Ectodermal cell (in vitro differentiated cells): Measurements from ENCODE around the gene ALDH1A3.

Experiments used
- H3K27ac ChIP-seq: 2 replicates; pipeline ENCODE4 v1.7.0; 2013; ENCODE audit warnings: mild to moderate bottlenecking, low read depth, low read length; ENCODE audit not compliant: insufficient read depth, poor library complexity, severe bottlenecking
- H3K27me3 ChIP-seq: 2 replicates; pipeline ENCODE4 v1.7.0; 2013; ENCODE audit warnings: mild to moderate bottlenecking, low read length; ENCODE audit not compliant: insufficient read depth, control insufficient read depth, poor library complexity, severe bottlenecking
- H3K36me3 ChIP-seq: one replicate; pipeline ENCODE4 v1.7.0; 2013; ENCODE audit warnings: low read length; ENCODE audit not compliant: control insufficient read depth, insufficient read depth
- H3K4me1 ChIP-seq: one replicate; pipeline ENCODE4 v1.7.0; 2013; ENCODE audit warnings: low read length; ENCODE audit not compliant: control insufficient read depth, insufficient read depth
- H3K4me3 ChIP-seq: 2 replicates; pipeline ENCODE4 v1.7.0; 2013; ENCODE audit warnings: low read depth, low read length, control low read depth; ENCODE audit not compliant: insufficient read depth
- H3K9me3 ChIP-seq: 2 replicates; pipeline ENCODE4 v1.7.0; 2013; ENCODE audit warnings: mild to moderate bottlenecking, low read length, moderate library complexity; ENCODE audit not compliant: control insufficient read depth
- WGBS, 2 experiments: methylation state at CpG; one replicate each; pipeline ENCODE4 v1.1.7; 2013; ENCODE audit warnings: missing lambda C conversion rate in 2 of 2; 5-methylcytosine and 5-hydroxymethylcytosine counted together

Gene ALDH1A3

DNA sequence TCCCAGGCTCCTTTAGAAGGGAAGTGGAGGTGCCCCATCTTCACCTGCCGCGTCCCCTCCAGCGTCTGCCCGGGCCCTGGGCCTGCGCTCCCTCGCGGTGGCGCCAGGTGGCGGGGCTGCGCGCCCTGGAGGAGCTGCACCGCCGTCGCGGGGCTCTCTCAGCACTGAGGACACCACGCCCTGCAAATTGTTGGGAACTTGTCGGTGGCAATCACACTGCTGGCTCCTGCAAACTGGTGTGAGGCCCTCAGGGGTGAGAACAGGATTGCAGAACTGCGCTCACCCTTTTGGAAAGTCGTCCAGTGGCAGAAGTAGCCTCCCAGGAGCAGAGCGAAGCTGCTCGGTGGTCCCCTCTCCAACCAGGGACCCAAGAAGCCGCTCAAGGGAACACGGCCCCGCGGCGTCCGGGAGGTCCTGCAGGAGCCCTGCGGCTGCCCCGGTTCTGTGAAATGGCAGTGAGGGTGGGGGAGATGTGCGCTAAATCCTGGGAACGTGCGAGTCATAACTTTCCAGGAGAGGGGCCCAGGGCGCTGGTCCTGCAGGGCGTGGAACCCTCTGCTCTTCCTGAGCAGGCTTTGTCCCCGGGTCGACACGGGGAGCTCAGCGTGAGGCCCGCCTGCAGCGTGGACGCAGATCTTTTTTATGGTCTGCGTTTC is 38.5 kb downstream of the ALDH1A3 start:
- H3K4me1 ChIP-seq = peaks cover 5% of the 10 kb centered on the region
- no peak overlapping the region for H3K27ac ChIP-seq
- no peaks in the 10 kb centered on the region for H3K9me3 ChIP-seq
- H3K4me3 ChIP-seq = no peak overlapping the region
- no peaks in the 10 kb centered on the region for H3K36me3 ChIP-seq
- WGBS, 2 experiments = 3 to 4% methylated on average over 41 of the region's 42 CpGs
- peaks cover 66% of the 10 kb centered on the region for H3K27me3 ChIP-seq

DNA sequence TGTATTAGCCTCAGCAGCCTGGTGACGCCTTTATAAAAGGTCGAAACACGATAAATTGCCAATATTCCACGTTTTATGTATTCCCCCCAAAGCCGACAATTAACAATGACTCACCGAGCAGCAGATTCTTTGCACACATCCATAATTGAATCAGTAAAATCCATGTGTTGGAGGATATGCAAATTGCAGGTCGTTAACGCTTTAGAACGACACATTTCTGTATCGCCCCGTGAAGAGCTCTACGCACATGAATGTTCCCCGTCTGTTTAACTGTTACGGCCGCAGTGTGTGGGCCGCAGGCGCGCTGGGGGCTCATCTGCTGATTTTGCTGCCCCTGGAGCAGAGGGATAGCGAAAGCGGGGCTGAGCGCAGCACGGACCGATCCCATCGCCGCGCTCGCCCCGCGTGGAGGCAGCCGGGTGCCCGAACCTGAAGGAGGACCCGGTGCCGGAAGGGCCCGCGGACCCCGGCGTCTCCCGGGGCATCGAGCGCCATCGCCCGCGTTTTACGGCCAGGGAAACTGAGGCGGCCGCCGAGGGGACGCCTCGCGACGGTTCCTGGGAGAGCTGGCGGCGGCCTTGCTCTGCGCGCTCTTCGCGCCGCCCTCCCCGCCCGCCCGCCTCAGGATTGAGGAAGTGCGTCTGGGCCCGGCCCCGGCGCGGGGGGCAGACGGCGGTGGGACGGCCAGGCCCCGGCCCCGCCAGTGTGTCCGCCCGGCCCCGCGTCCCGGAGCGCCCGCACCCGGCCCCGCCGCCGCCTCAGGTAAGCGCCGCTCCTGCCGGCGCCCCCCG is 39.3 kb downstream of the ALDH1A3 start, which contains the start of gene LRRK1:
LRRK1 (plus strand) TSS at position 668 of the 791 bp plus-strand sequence. CDS start 5,276 bp downstream, outside the sequence.
- no peaks in the 10 kb centered on the region for H3K36me3 ChIP-seq
- H3K27me3 ChIP-seq = peaks cover 70% of the 10 kb centered on the region
- peak within 1 kb of the TSS; percentile 33 for H3K4me3 ChIP-seq
- WGBS, 2 experiments = 2% methylated on average over 87 of the region's 87 CpGs
- H3K9me3 ChIP-seq = no peaks in the 10 kb centered on the region
- peaks cover 5% of the 10 kb centered on the region for H3K4me1 ChIP-seq
- no peak within 1 kb of the TSS for H3K27ac ChIP-seq

DNA sequence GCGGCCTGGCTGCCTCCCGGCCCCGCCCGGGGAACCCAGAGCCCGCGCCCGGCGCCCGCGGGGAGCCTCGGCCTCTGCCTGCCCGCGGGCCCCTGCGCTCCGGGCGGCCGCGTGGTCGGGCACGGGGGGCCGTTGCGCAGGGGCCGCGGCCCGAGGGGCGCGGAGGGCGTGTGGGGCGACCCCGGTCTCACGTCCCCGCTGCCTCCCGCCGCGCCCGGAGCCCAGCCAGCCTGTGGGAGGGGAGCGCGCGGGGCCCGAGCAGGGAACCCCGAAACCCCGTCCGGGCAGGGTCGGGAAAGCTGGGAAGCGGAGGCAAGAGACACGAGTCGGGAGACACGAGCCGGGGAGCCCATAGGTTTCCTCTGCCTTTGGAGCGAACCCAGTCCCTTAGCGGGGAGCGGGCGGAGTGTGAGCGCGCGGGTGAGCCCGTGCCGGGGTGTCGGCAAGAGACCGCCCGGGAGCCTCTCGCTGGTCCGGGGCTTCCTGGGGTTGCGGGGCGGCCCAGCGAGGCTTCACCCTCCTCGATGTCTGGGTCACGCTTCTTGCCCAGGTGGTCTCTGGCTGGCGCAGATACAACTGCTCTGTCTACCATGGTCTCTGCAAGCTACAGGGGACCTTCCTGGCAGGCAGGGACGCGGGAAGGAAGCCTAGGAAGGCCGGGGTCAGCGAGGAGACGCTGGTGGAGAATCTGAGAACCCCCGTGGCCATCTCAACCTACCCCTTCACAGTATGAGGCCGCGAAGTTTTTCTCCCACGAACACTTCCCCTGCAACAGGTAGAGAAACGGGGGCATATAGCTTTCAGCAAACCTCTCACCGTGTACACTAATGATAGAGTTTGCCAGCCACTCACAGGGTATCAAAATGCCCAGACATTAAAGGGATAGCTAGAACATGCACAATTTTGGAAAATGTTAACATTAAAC is 40.1 kb downstream of the ALDH1A3 start:
- no peaks in the 10 kb centered on the region for H3K36me3 ChIP-seq
- H3K4me3 ChIP-seq = peak overlapping the region; percentile 22
- H3K4me1 ChIP-seq = peaks cover 5% of the 10 kb centered on the region
- H3K27me3 ChIP-seq = peaks cover 72% of the 10 kb centered on the region
- H3K9me3 ChIP-seq = no peaks in the 10 kb centered on the region
- H3K27ac ChIP-seq = no peak overlapping the region
- WGBS, 2 experiments = 4 to 5% methylated on average over 80 of the region's 80 CpGs

DNA sequence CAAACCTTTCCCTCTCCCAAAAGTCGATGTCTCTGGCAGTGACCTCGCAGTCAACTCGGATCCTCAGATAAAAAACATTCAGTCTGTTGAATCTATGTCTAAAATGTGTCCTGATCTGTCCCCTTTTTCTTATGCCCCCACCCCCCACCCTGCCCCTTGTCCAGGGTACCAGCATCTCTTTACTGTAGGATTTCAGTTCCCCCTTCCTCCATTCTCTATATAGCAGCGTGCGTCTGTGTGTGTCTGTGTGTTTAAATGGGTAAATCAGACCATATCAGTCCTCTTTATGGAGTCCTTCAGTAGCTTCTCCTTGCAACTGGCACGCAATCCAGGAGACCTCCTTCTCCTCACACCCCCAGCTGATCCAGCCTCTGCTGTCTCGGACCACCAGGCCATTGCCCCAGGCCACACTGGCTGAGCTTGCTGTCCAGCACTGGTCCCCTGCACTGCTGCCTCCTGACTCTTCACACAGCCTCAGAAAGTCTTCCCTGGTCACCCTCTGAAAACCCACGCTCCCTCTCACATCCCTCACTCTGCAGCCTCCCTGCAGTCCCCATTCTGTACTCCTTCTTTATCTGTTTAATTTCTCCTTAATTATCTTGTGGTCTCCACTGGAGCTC is 41.0 kb downstream of the ALDH1A3 start:
- H3K27me3 ChIP-seq = peaks cover 72% of the 10 kb centered on the region
- H3K4me1 ChIP-seq = peaks cover 5% of the 10 kb centered on the region
- H3K9me3 ChIP-seq = no peaks in the 10 kb centered on the region
- no peaks in the 10 kb centered on the region for H3K36me3 ChIP-seq
- 84 to 92% methylated on average over 8 of the region's 8 CpGs for WGBS, 2 experiments
- no peak overlapping the region for H3K4me3 ChIP-seq
- no peak overlapping the region for H3K27ac ChIP-seq

DNA sequence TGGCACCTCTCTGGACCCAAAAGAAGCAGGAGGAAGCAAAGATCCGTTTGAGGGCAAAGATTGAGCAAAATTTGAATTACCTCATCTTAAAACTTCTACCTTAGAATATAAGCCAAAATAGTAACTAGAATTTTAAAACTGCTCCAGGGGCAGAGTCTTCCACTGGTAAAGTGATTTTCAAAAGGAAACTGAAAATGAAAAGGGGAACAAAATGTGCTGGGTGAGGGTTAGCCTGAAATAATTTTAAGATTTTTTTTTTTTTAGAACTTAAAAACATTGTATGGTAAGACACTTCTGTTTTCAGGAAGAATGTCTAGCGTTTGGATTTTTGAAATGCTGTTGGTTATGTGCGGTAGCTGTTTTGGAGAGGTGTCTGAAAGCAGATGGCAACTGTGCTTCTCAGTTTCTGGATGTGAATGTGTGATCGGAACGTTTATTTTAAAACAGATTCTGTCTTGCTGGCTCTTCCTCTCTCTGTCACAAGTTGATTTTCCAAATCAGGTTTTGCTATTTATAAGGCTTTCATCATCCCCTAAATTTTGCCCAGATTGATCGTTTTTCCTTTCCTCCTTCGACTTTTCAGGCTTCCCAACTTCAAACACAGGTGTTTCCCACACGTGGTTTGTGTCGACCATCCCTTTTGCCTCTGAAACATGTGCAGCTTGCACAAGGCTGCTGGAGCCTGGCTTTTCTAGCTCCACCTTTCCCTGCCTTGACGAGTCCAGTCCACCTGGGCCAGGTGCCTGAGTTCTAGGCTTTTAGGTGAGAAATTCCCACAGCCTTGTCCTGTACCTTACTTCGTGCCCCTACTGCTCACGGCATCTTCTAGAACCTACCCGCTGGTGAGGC is 42.8 kb downstream of the ALDH1A3 start:
- Histone ChIP-seq H3K27ac (no peak overlapping the region), H3K27me3 (peaks cover 61% of the 10 kb centered on the region), H3K36me3 (no peaks in the 10 kb centered on the region), H3K4me1 (peaks cover 5% of the 10 kb centered on the region), H3K4me3 (no peak overlapping the region), H3K9me3 (no peaks in the 10 kb centered on the region)
- 89 to 92% methylated on average over 13 of the region's 13 CpGs for WGBS, 2 experiments

DNA sequence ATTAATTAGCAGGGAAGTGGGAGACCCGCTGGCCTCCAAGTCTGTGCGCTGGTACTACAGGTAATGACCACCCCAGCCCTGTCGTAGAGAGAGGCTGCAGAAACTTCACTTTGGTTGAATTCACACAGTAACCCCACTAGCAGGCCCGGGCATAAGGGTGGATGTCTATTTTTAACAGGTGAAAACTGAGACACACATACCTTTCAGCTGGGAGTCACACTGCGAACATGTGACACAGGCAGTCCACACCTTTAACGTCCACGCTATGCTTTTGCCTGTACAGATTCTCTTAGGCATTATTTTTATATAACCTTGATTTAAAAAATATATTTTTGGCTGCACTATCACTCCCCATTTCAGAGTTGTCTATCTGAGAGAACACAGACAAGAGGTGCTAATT is 43.4 kb downstream of the ALDH1A3 start:
- peaks cover 55% of the 10 kb centered on the region for H3K27me3 ChIP-seq

DNA sequence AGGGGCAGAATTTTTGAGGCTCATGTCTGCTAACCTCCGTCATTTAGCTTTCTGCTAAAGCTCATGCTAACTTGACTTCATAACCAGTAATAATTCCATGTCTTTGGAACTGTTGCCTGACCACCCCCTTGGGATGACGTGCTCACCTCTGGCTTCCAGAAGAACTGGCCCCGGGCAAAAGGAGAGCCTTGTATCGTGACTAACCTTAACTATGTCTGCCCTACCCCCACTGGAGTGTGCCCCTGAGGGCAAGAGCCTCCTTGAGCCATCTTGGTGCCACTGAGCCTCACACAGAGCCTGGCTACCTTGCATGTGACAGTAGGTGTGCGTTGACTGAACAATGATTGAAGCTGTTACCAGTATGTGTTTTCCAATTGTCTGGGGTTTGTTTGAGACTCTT is 44.3 kb downstream of the ALDH1A3 start:
- Histone ChIP-seq H3K27me3 (peaks cover 47% of the 10 kb centered on the region), H3K4me3 (no peak overlapping the region), H3K4me1 (peaks cover 5% of the 10 kb centered on the region), H3K36me3 (no peaks in the 10 kb centered on the region), H3K27ac (no peak overlapping the region), H3K9me3 (no peaks in the 10 kb centered on the region)
- 89 to 92% methylated on average over 5 of the region's 5 CpGs for WGBS, 2 experiments

More for the DNA sequence above, 43.4 kb downstream of the ALDH1A3 start:
- Histone ChIP-seq H3K36me3 (no peaks in the 10 kb centered on the region), H3K4me1 (peaks cover 5% of the 10 kb centered on the region), H3K27ac (no peak overlapping the region), H3K9me3 (no peaks in the 10 kb centered on the region), H3K4me3 (no peak overlapping the region)
- 91% methylated on average over 5 to 7 of the region's 7 CpGs for WGBS, 2 experiments

DNA sequence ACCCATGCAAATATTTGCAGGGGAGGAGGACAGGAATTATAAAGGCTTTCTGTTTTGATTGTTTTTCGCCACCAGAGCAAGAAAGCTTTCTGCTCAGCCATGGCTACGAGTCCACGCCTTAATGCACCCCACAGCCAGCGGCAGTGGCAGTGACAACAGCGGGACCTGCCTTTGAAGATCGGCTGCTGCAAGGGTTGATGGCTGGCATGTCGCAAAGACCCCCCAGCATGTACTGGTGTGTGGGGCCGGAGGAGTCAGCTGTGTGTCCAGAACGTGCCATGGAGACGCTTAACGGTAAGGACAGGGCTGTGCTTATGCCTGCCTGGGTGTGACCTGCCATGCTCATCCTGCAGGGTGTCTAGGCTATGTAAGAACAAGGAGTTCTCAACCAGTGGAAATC is 44.8 kb downstream of the ALDH1A3 start:
- Histone ChIP-seq H3K36me3 (no peaks in the 10 kb centered on the region), H3K9me3 (no peaks in the 10 kb centered on the region), H3K27me3 (peaks cover 42% of the 10 kb centered on the region), H3K4me1 (peaks cover 6% of the 10 kb centered on the region), H3K27ac (no peak overlapping the region), H3K4me3 (no peak overlapping the region)
- 94% methylated on average over 11 of the region's 11 CpGs for WGBS, 2 experiments

DNA sequence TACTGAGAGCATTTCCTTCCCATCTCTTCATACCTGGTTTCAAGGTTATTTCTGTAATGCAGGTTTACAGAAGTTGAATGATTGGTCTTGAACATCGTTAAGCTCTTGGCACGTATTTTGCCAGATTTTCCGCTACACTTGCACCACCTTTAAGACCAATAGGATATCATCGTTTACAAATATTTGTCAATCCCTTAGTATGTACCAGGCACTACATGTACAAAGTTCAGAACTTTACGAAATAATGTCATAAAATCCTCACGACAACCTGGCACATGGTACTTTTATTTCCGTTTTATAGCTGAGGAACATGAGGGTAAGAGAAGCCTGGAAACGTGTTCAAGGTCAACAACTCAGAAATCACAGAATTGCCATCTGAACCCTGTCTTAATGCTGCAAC is 45.8 kb downstream of the ALDH1A3 start:
- H3K4me1 ChIP-seq = peaks cover 6% of the 10 kb centered on the region
- H3K9me3 ChIP-seq = no peaks in the 10 kb centered on the region
- H3K36me3 ChIP-seq = no peaks in the 10 kb centered on the region
- WGBS, 2 experiments = 93 to 95% methylated on average over 8 of the region's 8 CpGs
- H3K27me3 ChIP-seq = peaks cover 32% of the 10 kb centered on the region
- no peak overlapping the region for H3K4me3 ChIP-seq
- no peak overlapping the region for H3K27ac ChIP-seq
